KBM-7 (cell line): ENCODE measurements around the gene SYCP2L.
"Not testable (repeated sequence)": the region's sequence is repeated elsewhere in the genome, so short reads cannot be mapped to it uniquely, and the experiment has no call there.

Source experiments
- DNase-seq: peaks from one replicate; pipeline ENCODE4 v3.0.0-alpha.2; 2015
- in situ Hi-C: fragments of 300-500 bp; cut with MboI; formaldehyde crosslinking; loops from 2 replicates; pipeline ENCODE4 v1.14.3; 2020; ENCODE audit warnings: low sequenced_read_pairs, low pct_unique_long_range_greater_than_20kb, mixed read lengths

The SYCP2L gene

GRCh38 chr6:10875026-10875425, 11.8 kb upstream of the SYCP2L start:
- in situ Hi-C loops: no loop called here

GRCh38 chr6:10877012-10877411, 9.8 kb upstream of the SYCP2L start:
- in situ Hi-C loops: no loop called here
- DNase-seq: no peak

More at GRCh38 chr6:10875026-10875425, 11.8 kb upstream of the SYCP2L start:
- DNase-seq: no peak

DNA sequence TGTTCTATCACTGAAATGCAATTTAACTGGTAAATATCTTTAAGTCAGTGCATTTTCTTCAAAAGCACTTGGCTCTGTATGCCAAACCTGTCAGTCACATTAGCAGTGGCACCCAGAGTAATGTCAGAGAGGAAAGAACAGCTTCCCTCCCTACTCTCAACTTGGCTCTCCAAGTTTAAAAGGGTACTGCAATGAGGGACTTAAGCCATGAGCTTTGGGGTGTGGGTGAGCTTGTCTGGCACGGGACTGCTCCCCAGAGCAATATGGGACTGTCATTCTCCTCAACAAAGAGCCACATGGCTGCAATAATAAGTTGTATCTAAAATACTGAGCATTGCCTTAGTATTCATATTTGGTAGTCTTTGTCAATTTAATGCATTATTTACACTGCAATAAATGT, 9.0 kb upstream of the SYCP2L start:
- in situ Hi-C loops: no loop called here
- DNase-seq: no peak

DNA sequence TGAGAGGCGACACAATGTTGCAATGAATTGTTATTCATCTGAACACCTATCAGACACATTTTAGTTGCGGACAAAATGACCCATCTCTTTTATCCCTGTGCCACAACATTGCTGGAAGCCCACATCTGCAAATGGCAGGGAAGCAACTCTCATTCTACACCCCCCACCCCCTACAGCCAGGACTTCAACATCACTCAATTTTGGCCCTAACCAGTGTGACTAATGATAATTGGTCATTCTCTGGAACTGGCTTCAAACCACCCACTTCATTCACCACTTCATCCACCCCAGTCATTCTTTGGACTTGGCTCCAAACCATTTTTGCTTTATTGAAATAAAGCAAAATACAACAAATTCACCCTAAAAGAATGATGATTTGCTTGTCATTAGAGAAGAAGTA, 6.5 kb upstream of the SYCP2L start:
- DNase-seq: no peak
- in situ Hi-C loops: no loop called here

DNA sequence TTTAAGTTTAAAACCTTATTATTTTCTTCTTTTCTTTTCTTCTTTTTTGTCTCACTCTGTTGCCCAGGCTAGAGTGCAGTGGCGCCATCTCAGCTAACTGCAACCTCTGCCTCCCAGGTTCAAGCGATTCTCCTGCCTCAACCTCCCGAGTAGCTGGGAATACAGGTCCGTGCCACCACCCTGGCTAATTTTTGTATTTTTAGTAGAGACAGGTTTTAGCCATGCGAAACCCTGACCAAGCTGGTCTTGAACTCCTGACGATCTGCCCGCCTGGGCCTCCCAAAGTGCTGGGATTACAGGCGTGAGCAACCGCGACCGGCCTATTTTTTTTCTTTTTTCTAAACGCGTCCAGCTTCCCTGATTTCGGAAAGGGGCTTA, 4.6 kb upstream of the SYCP2L start:
- DNase-seq, in situ Hi-C loops: not testable (repeated sequence)

DNA sequence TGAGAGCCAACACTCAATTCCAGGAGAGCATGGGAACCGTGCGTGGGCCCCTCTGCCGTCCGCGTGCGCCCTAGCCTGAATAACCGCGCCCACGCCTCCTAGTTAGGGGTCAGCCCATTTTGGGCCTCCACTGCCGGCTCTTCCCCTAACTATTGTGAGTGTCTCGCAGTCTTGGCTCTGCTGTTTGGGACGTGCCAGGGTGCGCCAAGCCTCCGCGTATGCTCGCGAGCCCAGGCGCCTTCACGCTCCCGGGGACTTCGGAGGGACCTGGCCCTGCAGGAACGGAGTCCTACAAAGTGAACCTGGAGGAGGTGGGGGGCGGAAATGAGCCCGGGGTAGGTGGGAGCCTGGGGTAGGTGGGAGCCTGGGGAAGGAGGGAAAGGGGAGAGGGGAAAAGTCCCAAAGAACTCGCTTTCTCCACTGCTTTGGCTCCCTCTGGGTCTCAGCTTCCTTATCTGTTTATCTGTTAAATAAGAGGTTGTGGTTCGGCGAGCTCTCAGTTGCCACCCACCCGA, 4.1 kb upstream of the SYCP2L start:
- in situ Hi-C loops: no loop called here
- no peak for DNase-seq

DNA sequence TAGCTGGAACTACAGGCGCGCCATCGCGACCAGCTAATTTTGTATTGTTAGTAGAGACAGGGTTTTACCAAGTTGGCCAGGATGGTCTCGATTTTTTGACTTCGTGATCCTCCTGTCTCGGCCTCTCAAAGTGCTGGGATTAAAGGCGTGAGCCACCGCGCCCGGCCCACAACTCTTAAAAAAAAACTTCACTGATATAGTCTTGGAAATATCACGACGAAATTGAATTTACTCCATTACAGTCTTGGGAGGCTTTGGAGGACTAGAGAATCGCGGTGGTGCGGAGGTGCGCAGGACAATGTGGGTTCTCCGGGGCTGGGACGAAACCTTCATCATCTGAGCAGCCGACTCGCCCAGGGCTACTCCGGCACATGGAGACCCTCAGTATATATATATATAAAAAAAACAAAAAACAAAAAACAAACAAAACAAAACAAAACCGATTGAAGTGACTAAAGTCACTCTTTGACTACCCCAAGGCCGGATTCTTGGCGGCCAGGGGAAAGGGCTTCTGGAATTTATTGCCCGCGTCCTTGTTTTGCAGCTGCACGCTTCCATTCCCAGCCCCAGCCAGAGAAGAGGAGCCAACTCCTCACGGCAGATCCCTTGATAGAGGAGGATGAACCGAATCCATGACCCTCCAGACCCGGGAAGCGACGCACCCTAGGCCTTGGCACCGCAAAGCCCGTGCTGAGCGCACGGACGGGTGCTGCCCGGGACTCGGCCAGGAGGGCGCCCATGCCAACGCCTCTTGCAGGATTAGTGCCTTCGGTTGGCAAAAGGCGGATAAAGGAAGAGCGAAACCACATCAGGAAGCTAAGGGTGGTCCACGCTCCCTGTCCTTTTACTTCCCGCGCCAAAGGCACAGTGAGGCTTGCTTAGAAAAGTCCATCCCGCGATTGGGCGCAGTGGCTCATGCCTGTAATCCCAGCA, 3.3 kb upstream of the SYCP2L start:
- in situ Hi-C loops: no loop called here
- no peak for DNase-seq

DNA sequence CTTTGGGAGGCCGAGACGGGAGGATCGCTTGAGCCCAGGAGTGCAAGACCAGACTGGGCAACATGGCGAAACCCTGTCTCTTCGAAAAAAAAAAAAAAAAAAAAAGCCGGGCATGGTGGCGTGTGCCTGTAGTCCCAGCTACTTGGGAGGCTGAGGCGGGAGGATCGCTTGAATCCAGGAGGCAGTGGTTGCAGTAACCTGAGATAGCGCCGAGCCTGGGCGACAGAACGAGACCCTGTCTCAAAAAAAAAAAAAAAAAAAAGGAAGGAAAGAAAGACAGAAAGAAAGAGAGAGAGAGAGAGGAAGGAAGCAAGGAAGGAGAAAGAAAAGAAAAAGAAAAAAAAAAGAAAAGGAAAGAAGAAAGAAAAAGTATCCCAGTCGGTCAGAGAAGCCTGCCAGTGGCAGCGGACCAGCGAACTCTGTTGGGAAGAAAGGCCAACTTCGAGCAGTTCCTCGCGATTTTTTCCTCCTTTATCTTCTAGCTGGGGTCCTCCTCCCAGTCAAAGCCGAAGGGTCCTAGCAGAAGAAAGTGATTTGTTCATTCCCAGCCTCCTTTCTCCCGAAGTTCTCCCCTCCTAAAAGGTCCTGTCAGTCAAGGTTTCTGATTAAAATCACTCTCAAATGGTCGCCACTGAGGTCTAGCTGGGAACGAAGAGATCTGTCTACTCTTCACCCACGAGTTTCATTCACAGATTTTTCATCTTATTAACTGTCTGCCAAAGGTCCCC, 2.4 kb upstream of the SYCP2L start:
- in situ Hi-C loops: no loop called here
- DNase-seq: no peak

DNA sequence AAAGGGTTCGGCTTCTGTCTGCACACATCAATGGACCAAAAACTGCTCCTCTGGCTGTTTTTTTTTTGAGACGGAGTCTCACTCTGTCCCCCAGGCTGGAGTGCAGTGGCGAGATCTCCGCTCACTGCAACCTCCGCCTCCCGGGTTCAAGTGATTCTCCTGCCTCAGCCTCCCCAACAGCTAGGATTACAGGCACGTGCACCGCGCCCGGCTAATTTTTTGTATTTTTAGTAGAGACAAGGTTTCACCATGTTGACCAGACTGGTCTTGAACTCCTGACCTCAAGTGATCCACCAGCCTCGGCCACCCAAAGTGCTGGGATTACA, 524 bp upstream of the SYCP2L start:
- DNase-seq, in situ Hi-C loops: not testable (repeated sequence)

DNA sequence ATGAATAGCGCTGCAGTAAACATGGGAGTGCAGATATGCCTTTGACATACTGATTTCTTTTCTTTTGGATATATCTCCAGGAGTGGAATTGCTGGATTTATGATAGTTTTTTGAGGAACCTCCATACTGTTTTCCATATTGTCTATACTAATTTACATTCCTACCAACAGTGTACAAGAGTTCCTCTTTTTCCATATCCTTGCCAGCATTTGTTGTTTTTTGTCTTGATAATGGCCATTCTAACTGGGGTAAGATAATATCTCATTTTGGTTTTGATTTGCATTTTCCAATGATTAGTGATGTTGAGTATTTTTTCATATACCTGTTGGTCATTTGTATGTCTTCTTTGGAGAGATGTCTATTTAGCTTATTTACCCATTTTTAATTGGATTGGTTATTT, 3.3 kb downstream of the SYCP2L start:
- DNase-seq: peak; percentile 34
- in situ Hi-C loops: no loop called here

- in situ Hi-C loops: no loop called here
- DNase-seq: no peak
Observed at GRCh38 chr6:10891960-10892359, 5.1 kb downstream of the SYCP2L start.

GRCh38 chr6:10894958-10895357, 8.1 kb downstream of the SYCP2L start:
- in situ Hi-C loops: no loop called here
- peak; percentile 61 for DNase-seq

- in situ Hi-C loops: no loop called here
- DNase-seq: no peak
Observed at GRCh38 chr6:10896691-10897090, 9.8 kb downstream of the SYCP2L start.

DNA sequence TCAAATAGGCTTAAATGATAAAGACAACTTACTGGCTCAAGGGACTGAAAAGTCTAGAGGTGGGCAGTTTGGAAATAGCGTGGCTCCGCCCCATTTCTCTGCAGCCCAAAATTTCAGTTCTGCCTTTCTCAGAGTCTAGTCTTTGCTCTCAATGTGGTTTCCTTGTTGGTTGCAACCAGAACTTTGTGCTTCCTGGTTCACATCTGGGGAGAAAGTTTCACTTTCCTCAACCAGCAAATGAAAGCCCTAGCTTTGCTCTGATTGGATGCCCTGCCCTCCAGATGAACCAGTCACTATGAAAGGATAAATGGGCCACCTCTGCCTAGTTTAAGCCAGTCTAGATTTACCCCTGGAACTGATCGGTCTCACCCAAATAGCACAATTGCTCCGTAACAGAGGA, 14.9 kb downstream of the SYCP2L start:
- peak; percentile 74 for DNase-seq
- in situ Hi-C loops: no loop called here

DNA sequence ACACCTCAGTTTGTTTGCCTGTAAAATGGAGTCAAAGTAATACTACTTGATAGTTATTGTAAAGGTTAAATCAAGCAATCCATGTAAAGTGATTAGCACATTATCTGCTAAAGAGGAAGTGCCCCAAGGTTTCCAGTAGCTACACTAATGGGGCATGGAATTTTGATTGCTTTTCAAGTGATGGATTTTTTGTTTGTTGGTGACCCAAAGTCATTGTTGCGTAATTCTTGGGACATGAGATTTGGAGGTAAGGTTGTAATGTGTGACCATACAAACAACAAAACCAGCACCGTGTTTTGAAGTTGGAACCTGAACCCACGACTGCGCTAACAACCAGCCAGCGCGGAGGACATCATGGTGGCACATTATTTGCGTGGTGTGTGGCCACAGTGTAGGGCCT, 17.2 kb downstream of the SYCP2L start:
- in situ Hi-C loops: no loop called here
- no peak for DNase-seq

DNA sequence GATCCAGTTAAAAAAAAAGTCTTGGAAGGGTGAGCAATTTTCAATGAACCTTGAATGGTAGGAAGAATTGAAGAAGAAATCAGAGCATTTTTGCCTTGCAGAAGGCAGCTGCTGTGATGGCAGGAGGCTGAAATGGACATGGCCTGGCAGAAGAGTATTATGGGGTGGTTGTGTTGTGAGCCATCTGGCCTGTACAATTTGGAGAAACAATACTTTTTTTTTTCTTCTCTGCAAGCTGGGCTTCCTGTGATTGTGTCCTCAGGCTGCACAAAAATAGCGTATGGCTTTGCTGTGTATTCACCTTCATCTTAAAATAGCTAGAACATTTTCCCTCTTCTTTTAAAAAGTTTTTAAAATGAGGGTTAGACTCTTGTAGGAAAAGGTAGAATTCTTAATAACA, 21.4 kb downstream of the SYCP2L start:
- DNase-seq: no peak
- in situ Hi-C loops: no loop called here

DNA sequence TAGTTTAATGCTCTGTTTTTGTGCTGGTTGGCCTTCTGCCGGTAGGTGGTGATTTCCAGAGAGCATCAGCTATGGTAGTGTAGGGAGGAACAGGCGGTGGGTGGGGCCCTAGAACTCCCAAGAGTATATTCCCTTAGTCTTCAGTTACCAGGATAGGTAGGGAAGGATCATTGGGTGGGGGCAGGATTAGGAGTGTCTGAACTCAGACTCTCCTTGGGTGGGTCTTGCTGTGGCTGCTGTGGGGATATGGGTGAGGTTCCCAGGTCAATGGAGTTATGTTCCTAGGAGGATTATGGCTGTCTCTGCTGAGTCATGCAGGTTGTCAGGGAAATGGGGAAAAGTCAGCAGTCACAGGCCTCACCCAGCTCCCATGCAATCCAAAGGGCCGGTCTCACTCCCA, 32.7 kb downstream of the SYCP2L start:
- DNase-seq, in situ Hi-C loops: not testable (repeated sequence)

GRCh38 chr6:10933126-10933525, 46.3 kb downstream of the SYCP2L start:
- no peak for DNase-seq
- in situ Hi-C loops: no loop called here

DNA sequence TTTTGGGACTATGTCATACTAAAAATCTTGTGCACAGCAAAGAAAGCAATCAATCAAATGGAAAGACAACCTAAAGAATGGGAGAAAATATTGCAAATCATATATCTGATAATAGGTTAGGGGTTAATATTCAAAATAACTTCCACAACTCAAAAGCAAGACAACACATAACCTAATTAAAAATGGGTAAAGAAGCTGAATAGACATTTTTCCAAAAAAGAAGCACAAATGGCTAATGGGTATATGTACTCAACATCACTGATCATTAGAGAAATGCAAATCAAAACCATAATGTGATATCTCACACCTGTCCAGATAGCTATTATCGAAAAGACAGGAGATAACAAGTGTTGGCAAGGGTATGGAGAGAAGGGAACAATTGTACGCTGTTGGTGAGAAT, 53.0 kb downstream of the SYCP2L start:
- in situ Hi-C loops: no loop called here
- no peak for DNase-seq

DNA sequence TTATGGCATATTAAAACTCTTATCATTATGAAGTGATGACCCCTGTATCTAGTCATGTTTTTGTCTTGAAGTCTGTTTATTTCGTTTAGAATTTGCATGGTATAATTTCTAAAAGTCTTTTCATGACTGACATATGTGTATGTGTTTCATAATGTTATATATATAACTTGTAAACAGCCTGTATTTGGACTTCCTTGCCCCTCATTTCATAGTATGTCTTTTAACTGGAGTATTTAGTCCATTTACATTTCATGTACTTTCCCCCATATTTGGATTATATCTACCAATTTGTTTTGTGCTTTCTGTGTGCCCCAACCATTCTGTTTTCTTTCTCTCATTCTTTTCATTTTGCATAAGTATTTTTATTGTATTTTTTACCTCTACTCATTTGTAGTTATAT, 59.0 kb downstream of the SYCP2L start:
- in situ Hi-C loops: no loop called here
- no peak for DNase-seq
